ENCODE data around the gene BAHCC1.

DNA sequence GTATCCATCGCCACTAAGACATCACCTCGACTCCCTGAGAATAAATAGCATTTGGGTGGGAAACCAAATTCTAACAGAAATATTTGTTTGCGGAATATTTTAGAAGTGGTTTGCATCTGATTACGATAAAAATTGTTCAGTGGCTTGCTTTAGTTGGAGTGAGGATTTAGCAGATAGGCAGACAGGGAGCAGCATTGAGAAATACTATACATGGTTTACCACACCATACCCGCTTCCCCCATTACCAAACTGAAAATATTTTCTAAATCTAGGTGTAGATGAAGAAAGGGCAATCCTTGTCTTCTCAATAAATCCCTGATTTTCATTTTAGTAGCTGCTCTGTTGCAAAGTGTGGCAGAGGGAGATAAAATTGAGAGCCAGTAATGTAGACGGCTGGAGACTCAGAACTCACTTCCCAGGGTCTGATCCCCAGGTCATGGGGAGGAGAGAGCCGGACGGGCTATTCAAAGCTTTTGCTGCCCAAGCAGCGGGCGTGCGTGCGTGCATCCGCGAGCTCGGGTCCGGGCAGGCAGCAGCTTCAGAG is 808 bp upstream of the BAHCC1 start:
- TF ChIP-seq, protein P1, sequence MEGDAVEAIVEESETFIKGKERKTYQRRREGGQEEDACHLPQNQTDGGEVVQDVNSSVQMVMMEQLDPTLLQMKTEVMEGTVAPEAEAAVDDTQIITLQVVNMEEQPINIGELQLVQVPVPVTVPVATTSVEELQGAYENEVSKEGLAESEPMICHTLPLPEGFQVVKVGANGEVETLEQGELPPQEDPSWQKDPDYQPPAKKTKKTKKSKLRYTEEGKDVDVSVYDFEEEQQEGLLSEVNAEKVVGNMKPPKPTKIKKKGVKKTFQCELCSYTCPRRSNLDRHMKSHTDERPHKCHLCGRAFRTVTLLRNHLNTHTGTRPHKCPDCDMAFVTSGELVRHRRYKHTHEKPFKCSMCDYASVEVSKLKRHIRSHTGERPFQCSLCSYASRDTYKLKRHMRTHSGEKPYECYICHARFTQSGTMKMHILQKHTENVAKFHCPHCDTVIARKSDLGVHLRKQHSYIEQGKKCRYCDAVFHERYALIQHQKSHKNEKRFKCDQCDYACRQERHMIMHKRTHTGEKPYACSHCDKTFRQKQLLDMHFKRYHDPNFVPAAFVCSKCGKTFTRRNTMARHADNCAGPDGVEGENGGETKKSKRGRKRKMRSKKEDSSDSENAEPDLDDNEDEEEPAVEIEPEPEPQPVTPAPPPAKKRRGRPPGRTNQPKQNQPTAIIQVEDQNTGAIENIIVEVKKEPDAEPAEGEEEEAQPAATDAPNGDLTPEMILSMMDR (conservative IDR thresholded peaks at IDR 0.05 in 1 of 2, IDR thresholded peaks at IDR 0.05 in 1 of 2; ENCODE audit: low read depth in 1 of 2, low read length in 2 of 2), result no peak
- no peak for TF ChIP-seq EZH2 (IDR thresholded peaks at IDR 0.05; ENCODE audit: low read length, missing control alignments)
